GM04504 (cell line): ENCODE measurements around the gene RFLNA.

Experiments used
- DNase-seq: peaks from one replicate; pipeline ENCODE4 v3.0.0-alpha.2; 2012; ENCODE audit warnings: low read depth

Gene RFLNA

GRCh38 chr12:124338876-124339603 is 44.1 kb downstream of the RFLNA start:
- no peak for DNase-seq

- no peak for DNase-seq
Observed at GRCh38 chr12:124340080-124340900, 45.4 kb downstream of the RFLNA start.

- DNase-seq = no peak
Observed at GRCh38 chr12:124341645-124342069, 46.8 kb downstream of the RFLNA start.

- DNase-seq = no peak
Observed at GRCh38 chr12:124344022-124344421, 49.1 kb downstream of the RFLNA start.

- no peak for DNase-seq
Observed at GRCh38 chr12:124344526-124344925, 49.6 kb downstream of the RFLNA start.

- no peak for DNase-seq
Observed at GRCh38 chr12:124345795-124346194, 50.9 kb downstream of the RFLNA start.

GRCh38 chr12:124346425-124347168 is 51.7 kb downstream of the RFLNA start:
- no peak for DNase-seq

GRCh38 chr12:124347335-124347734 is 52.4 kb downstream of the RFLNA start:
- no peak for DNase-seq

GRCh38 chr12:124347805-124348658 is 53.1 kb downstream of the RFLNA start:
- no peak for DNase-seq

GRCh38 chr12:124348659-124349380 is 53.9 kb downstream of the RFLNA start:
- DNase-seq = no peak

- DNase-seq = no peak
Observed at GRCh38 chr12:124350491-124350890, 55.6 kb downstream of the RFLNA start.

GRCh38 chr12:124351422-124351821 is 56.5 kb downstream of the RFLNA start:
- DNase-seq = no peak

GRCh38 chr12:124352257-124352656 is 57.4 kb downstream of the RFLNA start:
- no peak for DNase-seq

GRCh38 chr12:124352839-124353238 is 57.9 kb downstream of the RFLNA start:
- DNase-seq = peak; percentile 24

GRCh38 chr12:124354400-124354799 is 59.5 kb downstream of the RFLNA start:
- no peak for DNase-seq

GRCh38 chr12:124356221-124356620 is 61.3 kb downstream of the RFLNA start:
- no peak for DNase-seq

GRCh38 chr12:124357616-124358015 is 62.7 kb downstream of the RFLNA start:
- DNase-seq = no peak

GRCh38 chr12:124358572-124358971 is 63.7 kb downstream of the RFLNA start:
- no peak for DNase-seq

- DNase-seq = no peak
Observed at GRCh38 chr12:124359671-124360581, 65.0 kb downstream of the RFLNA start.
